ENCODE data around the gene CAMK2B.
A peak's percentile ranks its signal among the peaks of the same experiment; 100 is the strongest.
"Not testable (repeated sequence)": the region's sequence is repeated elsewhere in the genome, so short reads cannot be mapped to it uniquely, and the experiment has no call there.

The CAMK2B gene

DNA sequence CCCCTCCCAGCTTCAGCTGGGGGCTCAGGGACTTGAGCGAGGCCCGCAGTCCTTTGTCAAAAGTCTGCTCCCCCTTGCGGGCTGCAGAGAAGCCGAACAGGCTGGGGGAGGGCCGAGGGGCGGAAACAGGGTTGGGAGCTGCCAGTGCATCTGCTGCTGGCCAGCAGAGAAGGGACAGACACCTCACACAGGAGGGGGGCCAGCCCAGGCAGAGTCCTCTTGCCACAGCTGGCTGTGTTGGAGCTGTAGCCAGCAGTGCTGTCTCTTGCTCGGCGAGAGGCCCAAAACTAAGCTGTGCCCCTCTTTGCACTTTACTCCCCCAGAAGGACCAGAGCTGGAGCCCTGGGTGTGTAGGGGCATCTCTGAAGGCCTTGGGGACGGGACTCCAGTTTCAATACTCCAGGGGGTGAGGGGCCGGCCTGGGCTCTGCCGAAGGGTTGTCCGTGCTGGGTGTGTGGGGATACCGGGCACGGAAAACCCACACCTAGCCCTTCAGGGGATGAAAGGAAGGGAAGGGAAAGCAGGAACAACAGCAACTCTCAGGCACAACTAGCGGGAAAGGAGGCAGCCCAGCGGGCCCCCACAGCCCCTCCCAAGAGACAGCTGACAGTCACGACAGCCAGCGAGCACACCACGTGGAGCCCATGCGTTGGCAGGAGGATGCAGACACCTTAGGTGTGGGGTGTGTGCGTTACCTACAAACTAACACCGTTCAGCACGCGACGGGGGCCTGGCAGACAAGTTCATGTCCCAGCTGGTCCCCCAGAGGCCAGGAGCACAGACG, 106.8 kb downstream of the CAMK2B start:
- no peak for DNase-seq (ENCODE audit: low read depth in 2 of 2, low spot score in 1 of 2)

DNA sequence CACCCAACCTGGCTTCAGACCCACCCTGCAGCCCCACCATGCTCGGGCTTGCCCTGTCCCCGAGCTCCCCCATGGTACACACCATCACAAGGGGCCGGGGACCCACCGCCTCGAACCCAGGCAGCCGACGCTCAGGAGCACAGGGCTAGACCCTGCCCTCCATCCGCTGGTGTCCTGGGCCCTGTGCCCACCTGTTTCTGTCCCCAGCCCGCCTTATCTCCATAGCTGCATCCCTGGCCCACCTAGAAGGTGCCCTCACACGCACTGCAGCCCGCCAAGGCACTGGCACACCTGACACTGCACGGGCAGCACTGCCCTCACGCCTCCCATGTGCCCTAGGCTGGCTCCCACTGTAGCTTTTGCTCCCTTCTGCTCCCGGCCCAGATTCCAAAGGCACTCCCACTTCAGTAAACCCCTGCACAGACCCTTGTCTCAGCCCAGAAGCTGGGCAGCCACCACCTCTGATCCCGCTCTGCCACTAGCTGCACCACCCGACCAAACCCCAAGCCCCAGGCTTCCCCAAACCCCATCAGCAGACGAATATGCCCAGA, 107.5 kb downstream of the CAMK2B start:
- DNase-seq (ENCODE audit: low read depth in 2 of 2, low spot score in 1 of 2): no peak

DNA sequence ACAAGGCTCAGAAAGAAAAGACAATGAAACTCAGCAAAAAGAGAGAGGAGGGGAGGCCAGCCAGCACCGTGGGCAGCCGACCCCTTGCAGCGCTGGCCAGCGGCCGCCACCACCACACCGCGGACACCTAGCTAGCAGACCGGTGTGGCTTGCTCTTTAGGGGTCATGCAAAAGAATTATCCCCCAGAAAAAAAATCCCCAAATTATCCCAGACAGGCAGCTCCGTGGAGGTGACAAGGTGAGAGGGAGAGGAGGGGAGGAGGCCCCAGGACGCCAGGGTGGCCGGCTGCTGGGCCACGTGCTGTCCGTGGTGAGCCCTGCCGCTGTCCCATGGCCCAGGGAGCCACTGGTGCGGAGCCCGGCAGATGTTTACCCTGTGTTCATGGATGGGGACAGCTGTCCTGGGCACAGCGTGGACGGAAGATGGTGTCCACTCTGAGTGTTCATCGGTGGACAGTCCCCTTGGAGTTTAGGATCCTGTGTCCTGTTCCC, 108.1 kb downstream of the CAMK2B start:
- no peak for DNase-seq (ENCODE audit: low read depth in 2 of 2, low spot score in 1 of 2)

DNA sequence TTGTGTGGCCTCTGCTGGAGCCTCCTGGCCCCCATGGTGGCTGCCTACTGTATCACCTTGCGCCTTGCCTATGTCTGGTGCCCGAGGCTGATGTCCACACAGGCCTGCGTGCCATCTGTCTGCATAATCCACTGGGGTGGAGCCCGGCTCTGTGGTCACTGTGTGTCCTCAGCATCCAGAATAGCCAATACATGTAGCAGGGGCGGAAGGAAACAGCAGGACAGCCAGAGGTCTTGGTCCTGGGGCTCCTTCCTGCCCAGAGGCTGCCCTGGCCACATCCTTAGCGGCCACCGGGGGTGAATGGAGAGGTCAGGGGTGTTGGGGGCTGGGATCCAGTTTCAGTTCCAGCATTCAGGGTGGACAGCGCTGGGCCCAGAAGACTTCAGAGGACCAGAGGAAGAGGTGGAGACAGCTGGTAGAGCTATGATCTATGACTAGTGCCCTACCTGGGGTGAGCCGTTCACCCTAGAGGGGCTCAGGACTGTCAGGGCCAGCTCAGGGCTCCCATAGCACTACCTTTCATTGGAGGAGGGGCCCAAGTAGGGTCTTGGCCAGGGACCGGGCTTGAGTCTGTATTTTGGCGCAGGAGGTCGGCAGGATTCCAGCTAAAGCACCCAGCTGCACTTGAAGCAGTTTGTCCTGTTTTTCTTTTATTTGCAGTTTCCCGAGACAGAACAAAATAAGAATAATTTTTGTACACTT, 108.7 kb downstream of the CAMK2B start:
- no peak for DNase-seq (ENCODE audit: low read depth in 2 of 2, low spot score in 1 of 2)

DNA sequence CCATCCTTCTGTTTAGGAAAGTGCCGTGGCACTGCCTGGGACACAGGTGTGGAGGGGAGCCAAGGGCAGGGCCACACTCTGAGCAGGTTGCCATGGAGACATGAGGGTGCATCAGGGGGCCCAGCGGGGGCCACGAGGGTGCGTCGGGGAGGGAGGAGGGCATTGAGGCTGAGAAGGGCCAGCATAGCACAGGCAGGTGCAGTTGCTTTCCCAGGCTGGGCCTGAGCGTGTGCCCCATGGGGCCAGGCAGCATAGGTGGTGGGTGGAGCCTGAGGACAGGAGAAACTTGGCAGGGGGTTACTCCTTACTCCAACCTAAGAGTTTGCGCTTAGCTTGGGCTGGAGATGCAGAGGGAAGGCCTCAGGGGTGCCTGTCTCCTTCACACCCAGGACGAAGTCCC, 109.4 kb downstream of the CAMK2B start:
- DNase-seq (ENCODE audit: low read depth in 2 of 2, low spot score in 1 of 2): no peak

DNA sequence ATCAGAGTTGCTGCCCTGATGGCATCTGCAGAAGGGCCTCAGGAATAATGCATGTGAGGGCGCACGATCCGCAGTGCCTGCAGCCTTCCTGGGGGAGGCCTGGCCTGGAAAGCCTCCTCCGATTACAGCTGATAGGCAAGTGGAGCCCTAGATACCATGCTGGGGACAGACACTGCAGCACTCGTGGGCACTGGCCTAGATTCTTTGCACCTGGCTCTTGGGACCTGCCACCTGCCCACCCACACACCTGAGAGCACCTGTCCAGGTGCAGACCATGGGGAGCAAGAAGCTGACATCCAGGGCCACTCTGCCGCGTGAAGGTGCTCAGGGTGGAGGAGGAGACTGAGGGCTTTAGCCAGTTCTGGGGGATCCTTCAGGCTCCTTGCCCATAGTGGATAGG, 109.9 kb downstream of the CAMK2B start:
- no peak for DNase-seq (ENCODE audit: low read depth in 2 of 2, low spot score in 1 of 2)

DNA sequence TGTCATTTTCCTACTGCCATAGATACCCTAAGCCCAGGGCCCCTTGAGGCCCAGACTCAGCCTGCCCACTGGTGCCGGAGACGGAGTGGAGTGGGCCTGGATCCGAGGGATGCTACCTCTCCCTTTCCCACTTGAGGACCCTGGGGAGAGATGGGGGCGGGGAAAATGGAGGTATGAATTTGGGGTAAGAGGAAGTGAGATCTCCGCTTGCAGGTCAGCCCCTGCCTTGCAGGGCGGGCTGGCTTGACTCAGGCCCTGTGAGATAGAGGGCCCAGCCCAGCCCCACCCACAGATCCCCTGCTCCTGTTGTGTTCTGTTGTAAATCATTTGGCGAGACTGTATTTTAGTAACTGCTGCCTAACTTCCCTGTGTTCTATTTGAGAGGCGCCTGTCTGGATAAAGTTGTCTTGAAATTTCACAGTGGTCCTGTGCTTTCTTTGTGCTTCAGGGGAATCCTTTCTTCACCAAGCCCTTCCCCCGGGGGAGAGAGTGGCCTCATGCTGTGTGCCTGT, 111.5 kb downstream of the CAMK2B start:
- DNase-seq (ENCODE audit: low read depth in 2 of 2, low spot score in 1 of 2): no peak

DNA sequence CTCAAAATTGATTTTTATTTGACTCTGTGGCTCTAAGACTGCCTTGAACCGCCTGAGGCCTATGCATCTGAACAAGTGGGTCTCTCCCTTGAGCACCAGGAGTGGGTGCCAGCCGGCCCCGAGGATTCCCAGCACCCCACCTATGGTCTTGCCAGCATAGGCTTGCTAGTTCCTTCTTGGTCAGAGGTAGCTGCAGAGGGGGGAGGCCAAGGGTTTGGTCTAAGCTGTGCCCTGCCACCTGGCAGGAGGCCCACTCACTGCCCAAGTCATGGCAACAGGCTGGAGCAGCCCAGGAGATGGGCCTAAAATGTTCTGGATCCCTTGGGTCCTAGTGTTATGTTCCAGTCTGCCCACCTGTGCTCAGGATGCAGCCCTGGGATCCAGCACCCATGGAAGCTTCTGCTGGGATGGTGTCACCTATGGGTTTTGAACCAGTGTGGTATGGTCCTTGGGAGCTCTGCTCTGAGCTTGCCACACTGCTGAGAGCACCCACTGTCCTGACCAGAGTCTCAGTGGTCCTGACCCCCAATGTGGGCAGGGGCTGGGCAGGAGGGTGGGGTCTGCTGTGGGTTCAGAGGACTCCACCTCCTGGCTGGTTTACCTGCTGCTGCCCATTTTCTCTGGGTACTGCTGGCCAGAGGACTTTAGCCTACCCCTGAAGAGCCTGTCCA, 112.1 kb downstream of the CAMK2B start:
- no peak for DNase-seq (ENCODE audit: low read depth in 2 of 2, low spot score in 1 of 2)

DNA sequence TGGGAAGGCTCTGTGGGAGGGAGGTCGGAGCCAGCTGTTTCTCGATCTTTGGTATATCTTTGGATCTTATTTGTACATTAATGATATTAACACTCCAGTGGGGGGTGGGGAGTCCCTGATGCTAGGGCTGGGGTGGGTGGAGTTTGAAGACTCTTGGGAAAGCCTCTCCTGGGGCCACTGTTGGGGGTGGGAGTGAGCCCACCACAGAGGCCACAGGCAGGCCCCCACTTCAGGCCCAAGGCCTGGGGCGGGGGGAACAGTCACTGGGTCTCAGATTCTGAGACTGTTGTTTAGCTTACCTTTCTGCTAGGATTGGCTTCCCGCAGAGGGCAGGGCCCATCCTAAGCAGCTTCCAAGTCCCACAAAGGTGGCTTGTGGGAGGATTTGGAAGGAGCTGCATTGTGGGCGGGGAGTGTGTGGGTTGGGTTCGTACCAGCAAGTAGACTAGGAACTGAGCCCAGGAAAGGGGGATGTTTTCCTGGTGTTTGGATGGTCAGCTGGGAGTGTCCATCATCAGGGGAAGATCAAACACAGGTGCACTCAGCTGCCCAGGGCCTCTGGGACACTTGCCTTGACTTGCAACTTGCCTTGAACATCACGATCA, 112.7 kb downstream of the CAMK2B start:
- no peak for DNase-seq (ENCODE audit: low read depth in 2 of 2, low spot score in 1 of 2)

DNA sequence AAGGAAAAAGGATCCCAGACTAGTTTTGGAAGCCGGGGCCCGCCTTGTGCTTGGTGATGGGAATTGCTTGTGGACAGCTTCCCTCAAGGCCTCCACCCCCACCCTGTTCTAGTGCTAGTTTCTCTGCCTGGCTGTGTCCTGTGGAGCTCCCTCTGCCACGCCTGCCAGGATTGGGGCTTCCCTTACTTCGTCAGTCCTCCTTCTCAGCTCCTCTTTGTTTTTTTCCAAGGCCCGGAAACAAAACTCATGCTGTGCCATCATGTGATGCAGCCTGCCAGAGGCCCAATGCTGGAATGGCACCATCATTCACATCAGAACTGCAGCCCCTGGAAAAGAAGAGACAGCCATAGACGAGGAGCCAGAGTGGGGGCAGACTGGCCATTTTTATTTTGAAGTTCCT, 113.4 kb downstream of the CAMK2B start:
- no peak for DNase-seq (ENCODE audit: low read depth in 2 of 2, low spot score in 1 of 2)

DNA sequence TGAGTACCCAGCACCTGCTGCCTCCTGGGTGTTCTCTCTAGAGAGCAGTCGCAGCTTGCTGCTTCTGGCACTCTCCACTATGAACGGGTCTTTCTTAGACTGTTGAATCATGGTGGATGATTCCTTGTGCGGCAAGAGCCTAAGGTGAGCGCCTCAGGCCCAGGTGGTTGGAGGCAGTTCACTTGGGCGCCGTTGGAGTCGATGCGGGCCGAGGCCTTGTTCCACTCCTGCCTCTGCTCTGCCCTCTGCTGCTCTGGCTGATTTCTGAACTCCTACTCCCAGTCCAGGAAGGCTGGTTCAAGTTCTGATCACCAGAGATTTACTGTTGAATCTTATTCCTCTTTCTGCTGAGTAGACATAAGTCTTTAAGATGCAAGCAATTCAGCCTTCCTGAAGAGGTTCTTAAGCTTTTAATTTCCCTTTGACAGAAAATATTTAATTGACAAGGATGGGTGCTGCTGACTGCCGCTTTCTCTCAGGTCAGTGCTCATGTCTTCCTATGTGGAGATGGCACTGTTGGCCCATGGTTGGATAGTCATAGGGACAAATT, 114.2 kb downstream of the CAMK2B start:
- no peak for DNase-seq (ENCODE audit: low read depth in 2 of 2, low spot score in 1 of 2)

DNA sequence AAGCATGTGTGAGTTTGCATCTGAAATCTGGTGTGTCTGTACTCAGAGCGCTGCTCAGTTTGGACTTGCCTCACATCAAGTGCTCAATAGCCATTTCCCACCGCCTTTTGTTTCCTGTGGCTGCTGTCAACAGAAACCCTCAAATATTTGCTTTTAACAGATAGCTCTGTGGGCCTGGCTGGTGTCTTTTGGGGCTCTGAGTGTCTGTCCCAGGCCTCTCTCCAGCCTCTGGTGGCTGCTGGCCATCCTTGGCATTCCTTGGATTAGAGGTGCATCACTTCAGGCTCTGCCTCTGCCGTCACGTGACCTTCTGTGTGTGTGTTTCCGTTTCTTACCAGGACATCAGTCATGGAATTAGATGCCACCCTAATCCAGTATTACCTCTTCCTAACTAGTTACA, 115.3 kb downstream of the CAMK2B start:
- DNase-seq (ENCODE audit: low read depth in 2 of 2, low spot score in 1 of 2): no peak

DNA sequence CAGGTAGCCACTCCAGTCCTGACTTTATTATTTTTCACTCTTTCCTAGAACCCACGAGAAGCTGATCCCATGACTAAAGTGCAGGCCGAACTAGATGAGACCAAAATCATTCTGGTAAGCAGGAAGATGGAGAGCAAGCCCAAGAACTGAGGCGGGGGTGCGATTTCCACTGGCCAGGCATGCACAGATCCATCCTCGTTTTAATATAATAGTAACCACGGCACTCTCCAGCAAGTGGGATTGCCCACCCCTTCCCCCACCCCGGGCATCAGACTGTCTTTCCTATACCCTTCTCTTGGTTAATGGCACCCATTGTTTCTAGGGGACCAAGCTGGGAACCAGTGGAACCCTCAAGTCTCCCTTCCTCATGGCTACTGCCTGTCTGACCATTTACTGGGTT, 117.3 kb downstream of the CAMK2B start:
- DNase-seq (ENCODE audit: low read depth in 2 of 2, low spot score in 1 of 2): no peak

DNA sequence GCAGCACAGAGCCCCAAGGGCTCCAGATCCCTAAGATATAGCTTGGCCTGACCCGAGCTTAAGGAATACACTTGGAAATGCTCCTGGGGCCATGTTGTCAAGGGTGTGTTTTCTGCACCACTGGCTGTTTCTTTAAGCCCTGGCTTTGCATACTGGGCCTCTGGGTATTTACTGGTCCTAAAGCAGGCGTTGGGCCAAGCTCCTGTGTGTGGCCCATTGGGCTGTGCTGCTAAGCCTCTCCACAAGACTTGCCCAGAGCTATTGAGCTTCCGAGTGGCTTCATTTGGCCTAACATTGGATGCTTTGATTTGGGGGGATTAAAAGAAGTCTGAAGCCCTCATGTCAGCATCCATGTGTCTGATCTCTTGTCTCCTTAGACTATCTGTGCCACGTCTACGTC, 119.4 kb downstream of the CAMK2B start:
- DNase-seq (ENCODE audit: low read depth in 2 of 2, low spot score in 1 of 2): no peak

DNA sequence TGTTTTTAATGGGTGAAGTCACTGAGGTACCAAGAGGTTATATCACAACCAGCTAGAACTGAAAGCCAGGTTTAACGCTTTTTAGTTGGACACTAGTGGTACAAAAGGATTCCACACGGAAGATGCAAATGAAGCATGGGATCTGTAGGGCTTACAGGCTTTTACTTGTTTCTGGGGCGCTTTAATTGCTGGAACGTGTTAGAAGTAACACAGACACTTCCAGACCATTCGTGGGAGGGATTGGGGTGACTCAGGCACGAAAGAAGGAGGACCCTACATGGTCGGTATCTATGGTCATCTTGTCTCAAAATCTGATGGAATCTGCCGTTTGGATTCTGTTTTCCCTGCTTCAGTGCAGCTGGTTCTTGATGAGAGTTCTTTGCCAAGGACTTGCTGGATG, 123.6 kb downstream of the CAMK2B start:
- no peak for DNase-seq (ENCODE audit: low read depth in 2 of 2, low spot score in 1 of 2)

DNA sequence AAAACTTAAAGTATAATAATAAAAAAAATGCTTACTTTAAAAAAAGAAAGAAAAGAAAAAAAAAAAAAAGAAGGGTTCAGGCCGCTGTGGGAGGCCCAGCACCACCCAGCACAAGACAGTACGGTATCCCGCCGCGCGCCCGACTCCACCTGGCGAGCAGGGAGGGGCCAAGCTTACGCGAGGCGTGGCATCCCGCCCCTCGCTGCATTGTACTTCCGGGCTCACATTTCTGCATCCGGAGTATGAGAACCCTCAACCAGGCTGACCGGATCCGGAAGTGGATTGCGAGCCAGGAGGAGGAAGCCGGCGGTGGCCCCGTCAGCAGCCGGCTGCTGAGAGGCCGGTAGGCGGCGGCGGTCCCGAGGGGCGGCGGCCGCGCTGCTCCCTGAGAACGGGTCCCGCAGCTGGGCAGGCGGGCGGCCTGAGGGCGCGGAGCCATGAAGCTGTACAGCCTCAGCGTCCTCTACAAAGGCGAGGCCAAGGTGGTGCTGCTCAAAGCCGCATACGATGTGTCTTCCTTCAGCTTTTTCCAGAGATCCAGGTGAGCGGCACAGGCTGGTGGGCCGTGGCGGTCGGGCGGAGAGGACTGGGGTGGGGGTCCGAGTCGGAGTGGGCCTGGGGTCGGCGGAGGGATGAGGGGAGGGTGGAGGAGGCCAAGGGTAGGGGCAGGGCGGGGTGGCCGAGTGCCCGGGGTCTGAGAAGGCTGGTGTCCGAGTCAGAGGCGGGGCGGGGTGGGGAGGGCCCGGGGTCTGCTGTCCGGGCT, 124.5 kb downstream of the CAMK2B start, which contains the start of gene YKT6:
Gene YKT6 (plus strand): TSS at position 280 of the 763 bp plus-strand sequence. CDS start 158 bp downstream, at position 438.
- peak; percentile 81 to 86 for DNase-seq (ENCODE audit: low read depth in 2 of 2, low spot score in 1 of 2)

DNA sequence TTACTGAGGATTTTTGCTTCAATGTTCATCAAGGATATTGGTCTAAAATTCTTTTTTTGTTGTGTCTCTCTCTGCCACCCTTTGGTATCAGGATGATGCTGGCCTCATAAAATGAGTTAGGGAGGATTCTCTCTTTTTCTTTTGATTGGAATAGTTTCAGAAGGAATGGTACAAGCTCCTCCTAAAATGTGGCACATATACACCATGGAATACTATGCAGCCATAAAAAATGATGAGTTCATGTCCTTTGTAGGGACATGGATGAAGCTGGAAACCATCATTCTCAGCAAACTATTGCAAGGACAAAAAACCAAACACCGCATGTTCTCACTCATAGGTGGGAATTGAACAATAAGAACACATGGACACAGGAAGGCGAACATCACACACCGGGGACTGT, 125.2 kb downstream of the CAMK2B start:
- not testable (repeated sequence) for DNase-seq (ENCODE audit: low read depth in 2 of 2, low spot score in 1 of 2)

DNA sequence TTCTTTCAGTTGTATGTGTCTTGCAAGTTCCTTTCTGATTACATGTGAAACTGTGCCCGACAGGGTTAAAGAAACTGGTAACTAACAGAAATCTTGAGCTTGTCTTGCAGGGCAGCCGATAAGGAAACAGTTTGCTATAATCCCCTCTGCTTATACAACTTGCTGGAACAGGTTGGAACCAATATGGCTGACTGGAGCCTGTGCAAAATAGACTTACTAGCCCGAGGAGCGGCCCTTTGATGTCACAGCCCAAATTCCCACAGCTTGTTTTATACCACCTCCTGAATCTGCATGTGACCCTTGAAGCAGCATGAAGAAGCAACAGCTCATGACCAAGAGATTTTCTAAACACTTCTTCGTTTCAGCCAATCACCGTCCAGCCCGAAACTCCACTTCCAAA, 127.9 kb downstream of the CAMK2B start:
- DNase-seq (ENCODE audit: low read depth in 2 of 2, low spot score in 1 of 2): no peak

DNA sequence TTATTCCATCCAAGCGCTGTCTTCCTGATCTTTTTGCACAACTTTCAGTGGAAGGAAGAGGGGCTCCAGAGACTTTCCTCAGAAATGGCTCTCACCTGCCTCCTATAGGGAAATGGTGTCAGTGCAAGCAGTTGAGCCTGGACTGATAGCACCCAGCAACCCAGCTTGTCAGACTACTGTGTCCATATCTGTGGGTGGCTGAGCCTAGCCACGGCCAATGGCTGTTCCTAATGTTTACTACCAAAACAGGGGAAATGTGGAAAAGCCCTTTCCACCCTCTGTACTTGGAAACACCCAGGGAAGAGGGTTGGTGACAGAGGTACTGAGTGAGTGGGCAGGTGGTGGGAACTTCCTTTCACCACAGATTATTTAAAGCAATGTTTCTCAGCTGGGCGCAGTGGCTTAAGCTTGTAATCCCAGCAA, 128.9 kb downstream of the CAMK2B start:
- DNase-seq (ENCODE audit: low read depth in 2 of 2, low spot score in 1 of 2): no peak

DNA sequence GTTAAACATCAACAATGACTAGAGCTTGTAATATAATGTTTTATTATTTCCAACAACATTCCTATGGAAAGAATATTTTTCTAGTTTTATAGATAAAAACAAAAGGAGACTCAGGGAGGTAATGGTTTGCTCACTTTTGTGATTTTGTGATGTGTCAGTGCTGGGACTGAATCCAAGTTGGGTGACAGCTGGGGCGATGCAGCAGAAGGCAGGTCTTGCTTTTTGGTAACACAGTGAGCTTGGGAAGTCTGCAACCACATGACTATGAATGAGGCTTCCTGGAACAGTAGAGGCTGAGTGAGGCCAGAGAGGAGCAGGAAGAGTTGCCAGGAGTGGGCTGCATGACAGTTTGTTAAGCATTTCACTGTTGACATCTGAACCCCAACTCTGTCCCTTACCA, 129.5 kb downstream of the CAMK2B start:
- DNase-seq (ENCODE audit: low read depth in 2 of 2, low spot score in 1 of 2): no peak

Measured in stimulated activated CD8-positive, alpha-beta memory T cell treated with anti-CD3 and anti-CD28 coated beads, Interleukin-4, amount 100 ng/mL, for 1 hour (primary cell).